Measurements from ENCODE around the gene SEMA3E. TPM values are rescaled to one million over a fixed set of nuclear protein-coding genes. Genes with fewer than 3 reads are reported as not detected.

The SEMA3E gene
- total RNA-seq, 2 donors from 2014 or later = 339 to 438 TPM

GRCh38 chr7:83672157-83672556, 23.2 kb upstream of the SEMA3E start:
- 75% methylated on average over 1 of the region's 2 CpGs; no CpG with 5 or more reads in 1 of the 2 experiments for WGBS, 2 experiments (ENCODE audit: insufficient coverage in 1 of 2, insufficient read length in 1 of 2)
- Mint-ChIP-seq H3K27ac (peak overlapping the region; percentile 87), H3K36me3 (ENCODE audit: low read depth) (peaks cover 10% of the 10 kb centered on the region), H3K4me3 (no peak overlapping the region), H3K9me3 (peaks cover 21% of the 10 kb centered on the region), H3K27me3 (ENCODE audit: insufficient read depth) (no peaks in the 10 kb centered on the region), H3K4me1 (peaks cover 24% of the 10 kb centered on the region)
- Histone ChIP-seq H3K9ac (ENCODE audit: extremely low read depth, low read length, poor library complexity, severe bottlenecking) (no peak overlapping the region), H3K36me3 (ENCODE audit: control insufficient read depth, insufficient read depth, low read length) (no peaks in the 10 kb centered on the region), H3K9me3 (ENCODE audit: control insufficient read depth, low read length) (peaks cover 17% of the 10 kb centered on the region), H3K4me3 (ENCODE audit: low read length) (no peak overlapping the region), H3K4me1 (ENCODE audit: control insufficient read depth, insufficient read depth, low read length) (peaks cover 10% of the 10 kb centered on the region), H3K27ac (ENCODE audit: low read depth, low read length) (peak overlapping the region; percentile 3), H3K27me3 (ENCODE audit: control insufficient read depth, insufficient read depth, low read length, poor library complexity, severe bottlenecking) (no peaks in the 10 kb centered on the region)
- DNase-seq = no peak
- TF ChIP-seq CTCF (conservative IDR thresholded peaks at IDR 0.05) = no peak

GRCh38 chr7:83663131-83663530, 14.2 kb upstream of the SEMA3E start:
- no peak overlapping the region for H3K27ac Mint-ChIP-seq
- no peak overlapping the region for H3K4me3 Mint-ChIP-seq
- WGBS, 2 experiments (ENCODE audit: insufficient coverage in 1 of 2, insufficient read length in 1 of 2) = 90 to 95% methylated on average over 2 to 4 of the region's 4 CpGs
- Histone ChIP-seq H3K27ac (ENCODE audit: low read depth, low read length) (no peak overlapping the region), H3K9me3 (ENCODE audit: control insufficient read depth, low read length) (peaks cover 17% of the 10 kb centered on the region), H3K4me3 (ENCODE audit: low read length) (no peak overlapping the region), H3K27me3 (ENCODE audit: control insufficient read depth, insufficient read depth, low read length, poor library complexity, severe bottlenecking) (no peaks in the 10 kb centered on the region), H3K9ac (ENCODE audit: extremely low read depth, low read length, poor library complexity, severe bottlenecking) (no peak overlapping the region), H3K4me1 (ENCODE audit: control insufficient read depth, insufficient read depth, low read length) (peaks cover 4% of the 10 kb centered on the region), H3K36me3 (ENCODE audit: control insufficient read depth, insufficient read depth, low read length) (no peaks in the 10 kb centered on the region)
- no peak for TF ChIP-seq CTCF (conservative IDR thresholded peaks at IDR 0.05)
- no peak for DNase-seq
- peaks cover 27% of the 10 kb centered on the region for H3K4me1 Mint-ChIP-seq
- H3K9me3 Mint-ChIP-seq = peaks cover 5% of the 10 kb centered on the region
- no peaks in the 10 kb centered on the region for H3K36me3 Mint-ChIP-seq (ENCODE audit: low read depth)
- peaks cover 3% of the 10 kb centered on the region for H3K27me3 Mint-ChIP-seq (ENCODE audit: insufficient read depth)

GRCh38 chr7:83658126-83658525, 9.2 kb upstream of the SEMA3E start:
- H3K4me3 ChIP-seq (ENCODE audit: low read length) = no peak overlapping the region
- Mint-ChIP-seq H3K4me1 (peaks cover 7% of the 10 kb centered on the region), H3K9me3 (peaks cover 5% of the 10 kb centered on the region), H3K4me3 (no peak overlapping the region), H3K27ac (no peak overlapping the region), H3K36me3 (ENCODE audit: low read depth) (no peaks in the 10 kb centered on the region), H3K27me3 (ENCODE audit: insufficient read depth) (peaks cover 3% of the 10 kb centered on the region)
- no peak for TF ChIP-seq CTCF (conservative IDR thresholded peaks at IDR 0.05)
- H3K9ac ChIP-seq (ENCODE audit: extremely low read depth, low read length, poor library complexity, severe bottlenecking) = no peak overlapping the region
- peaks cover 17% of the 10 kb centered on the region for H3K9me3 ChIP-seq (ENCODE audit: control insufficient read depth, low read length)
- 47 to 50% methylated on average over 2 of the region's 2 CpGs for WGBS, 2 experiments (ENCODE audit: insufficient coverage in 1 of 2, insufficient read length in 1 of 2)
- H3K27me3 ChIP-seq (ENCODE audit: control insufficient read depth, insufficient read depth, low read length, poor library complexity, severe bottlenecking) = no peaks in the 10 kb centered on the region
- H3K36me3 ChIP-seq (ENCODE audit: control insufficient read depth, insufficient read depth, low read length) = no peaks in the 10 kb centered on the region
- no peak overlapping the region for H3K27ac ChIP-seq (ENCODE audit: low read depth, low read length)
- H3K4me1 ChIP-seq (ENCODE audit: control insufficient read depth, insufficient read depth, low read length) = no peaks in the 10 kb centered on the region
- DNase-seq = no peak
